Measurements from ENCODE around the gene PRR5L. TPM values are rescaled to one million over a fixed set of nuclear protein-coding genes. Genes with fewer than 3 reads are reported as not detected.

PRR5L gene
- total RNA-seq, 4 donors from 2014 or later = 2.2 to 10.9 (median 3.5) TPM

GRCh38 chr11:36343436-36343835 is 47.3 kb downstream of the PRR5L start:
- Histone ChIP-seq H3K4me3 (no peak overlapping the region), H3K27ac (no peak overlapping the region), H3K4me1 (no peaks in the 10 kb centered on the region), H3K27me3 (no peaks in the 10 kb centered on the region), H3K9me3 (no peaks in the 10 kb centered on the region), H3K36me3 (no peaks in the 10 kb centered on the region)
- no peak for DNase-seq (ENCODE audit: low spot score in 2 of 2)
- WGBS = 93% methylated on average over 5 of the region's 5 CpGs
- TF ChIP-seq POLR2A (IDR thresholded peaks at IDR 0.05) (no peak), CTCF (IDR thresholded peaks at IDR 0.05) (no peak), EP300 (IDR thresholded peaks at IDR 0.05) (no peak), POLR2AphosphoS5 (IDR thresholded peaks at IDR 0.05) (no peak)

- Histone ChIP-seq H3K4me1 (no peaks in the 10 kb centered on the region), H3K27me3 (no peaks in the 10 kb centered on the region), H3K9me3 (no peaks in the 10 kb centered on the region), H3K4me3 (no peak overlapping the region), H3K36me3 (no peaks in the 10 kb centered on the region), H3K27ac (no peak overlapping the region)
- TF ChIP-seq EP300 (IDR thresholded peaks at IDR 0.05) (no peak), CTCF (IDR thresholded peaks at IDR 0.05) (no peak), POLR2A (IDR thresholded peaks at IDR 0.05) (no peak)
- WGBS = 73% methylated on average over 11 of the region's 11 CpGs
- no peak for DNase-seq (ENCODE audit: low spot score in 2 of 2)
Observed at GRCh38 chr11:36345084-36345511, 49.0 kb downstream of the PRR5L start.

GRCh38 chr11:36345535-36346141 is 49.5 kb downstream of the PRR5L start:
- DNase-seq (ENCODE audit: low spot score in 2 of 2) = no peak
- no peaks in the 10 kb centered on the region for H3K9me3 ChIP-seq
- H3K27ac ChIP-seq = no peak overlapping the region
- no peaks in the 10 kb centered on the region for H3K4me1 ChIP-seq
- no peak overlapping the region for H3K4me3 ChIP-seq
- TF ChIP-seq EP300 (IDR thresholded peaks at IDR 0.05) = no peak
- no peak for TF ChIP-seq POLR2A (IDR thresholded peaks at IDR 0.05)
- TF ChIP-seq POLR2AphosphoS5 (IDR thresholded peaks at IDR 0.05) = no peak
- no peak for TF ChIP-seq CTCF (IDR thresholded peaks at IDR 0.05)
- 87% methylated on average over 7 of the region's 7 CpGs for WGBS
- no peaks in the 10 kb centered on the region for H3K27me3 ChIP-seq
- H3K36me3 ChIP-seq = no peaks in the 10 kb centered on the region

GRCh38 chr11:36346562-36347383 is 50.7 kb downstream of the PRR5L start:
- DNase-seq (ENCODE audit: low spot score in 2 of 2) = no peak
- WGBS = 83% methylated on average over 5 of the region's 5 CpGs
- Histone ChIP-seq H3K4me1 (no peaks in the 10 kb centered on the region), H3K9me3 (no peaks in the 10 kb centered on the region), H3K27me3 (no peaks in the 10 kb centered on the region), H3K27ac (no peak overlapping the region), H3K4me3 (no peak overlapping the region), H3K36me3 (no peaks in the 10 kb centered on the region)
- TF ChIP-seq EP300 (IDR thresholded peaks at IDR 0.05) (no peak), CTCF (IDR thresholded peaks at IDR 0.05) (no peak), POLR2AphosphoS5 (IDR thresholded peaks at IDR 0.05) (no peak), POLR2A (IDR thresholded peaks at IDR 0.05) (no peak)

DNA sequence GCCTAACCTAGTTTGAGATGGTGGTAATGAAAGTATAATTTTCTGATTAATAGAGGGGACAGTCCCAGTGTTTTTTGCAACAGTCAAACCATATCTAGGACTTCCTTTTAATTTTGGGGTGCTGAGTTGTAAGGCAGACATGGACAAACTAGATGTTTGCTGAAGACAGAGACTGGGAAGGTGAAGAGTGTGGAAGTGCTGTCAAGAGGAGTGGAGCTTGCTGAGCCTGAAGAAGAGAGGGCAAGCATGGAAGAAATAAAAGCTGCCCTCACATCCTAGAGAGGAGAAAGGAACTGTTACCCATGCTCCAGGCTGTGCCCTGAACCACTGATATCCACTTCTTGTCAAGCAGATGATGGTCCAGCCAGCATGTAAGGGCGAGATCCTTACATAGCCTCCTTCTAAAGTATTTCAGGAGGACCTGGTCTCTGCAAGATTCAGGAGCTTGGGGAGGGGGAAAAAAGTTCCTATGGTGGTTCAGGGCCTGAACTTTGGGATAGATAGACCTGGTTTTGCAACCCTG is 51.4 kb downstream of the PRR5L start:
- no peak for TF ChIP-seq CTCF (IDR thresholded peaks at IDR 0.05)
- TF ChIP-seq EP300 (IDR thresholded peaks at IDR 0.05) = no peak
- no peak for TF ChIP-seq POLR2A (IDR thresholded peaks at IDR 0.05)
- no peak for TF ChIP-seq POLR2AphosphoS5 (IDR thresholded peaks at IDR 0.05)
- 100% methylated on average over 1 of the region's 1 CpG for WGBS

More for the DNA sequence above, 51.4 kb downstream of the PRR5L start:
- DNase-seq (ENCODE audit: low spot score in 2 of 2) = no peak
- Histone ChIP-seq H3K27me3 (no peaks in the 10 kb centered on the region), H3K4me1 (no peaks in the 10 kb centered on the region), H3K36me3 (no peaks in the 10 kb centered on the region), H3K4me3 (no peak overlapping the region), H3K9me3 (no peaks in the 10 kb centered on the region), H3K27ac (no peak overlapping the region)
